Measurements from ENCODE around the gene LYVE1. TPM values are rescaled to one million over a fixed set of nuclear protein-coding genes. Genes with fewer than 3 reads are reported as not detected.

The LYVE1 gene
- total and polyA plus RNA-seq, 9 donors = 19.0 to 159 (median 34.5) TPM

DNA sequence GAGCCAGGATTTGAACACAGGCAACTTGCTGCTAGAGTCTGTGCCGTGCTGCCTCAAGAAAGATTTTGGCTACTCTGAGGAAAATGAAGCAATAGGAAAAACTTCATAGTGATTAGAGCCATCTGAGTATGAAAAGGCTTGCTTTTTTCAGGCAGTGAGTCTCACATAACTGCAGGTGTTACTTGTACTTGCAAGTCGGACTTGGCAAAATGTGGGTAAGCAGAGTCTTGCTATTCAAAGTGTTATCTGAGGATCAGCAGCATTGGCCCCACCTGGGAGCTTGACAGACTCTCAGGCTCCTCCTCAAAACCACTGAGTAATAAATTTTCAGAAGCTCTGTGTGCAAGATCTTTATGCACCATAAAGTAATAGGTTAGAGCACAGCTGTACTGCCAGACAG lies 45.5 kb downstream of the LYVE1 start:
- H3K4me1 ChIP-seq (ENCODE audit: insufficient read depth) = no peaks in the 10 kb centered on the region
- H3K36me3 ChIP-seq = no peaks in the 10 kb centered on the region
- intact Hi-C loops (cut with DNase I) = loop anchor here in 1 of 4 donors (10.0 kb wide), 1 partner anchor 1872 kb away; no protein-coding TSS in a partner anchor
- DNase-seq = no peak
- H3K9me3 ChIP-seq = no peaks in the 10 kb centered on the region
- no peak overlapping the region for H3K4me3 ChIP-seq
- no peak for TF ChIP-seq POLR2A (IDR thresholded peaks at IDR 0.05)
- TF ChIP-seq, protein P1, sequence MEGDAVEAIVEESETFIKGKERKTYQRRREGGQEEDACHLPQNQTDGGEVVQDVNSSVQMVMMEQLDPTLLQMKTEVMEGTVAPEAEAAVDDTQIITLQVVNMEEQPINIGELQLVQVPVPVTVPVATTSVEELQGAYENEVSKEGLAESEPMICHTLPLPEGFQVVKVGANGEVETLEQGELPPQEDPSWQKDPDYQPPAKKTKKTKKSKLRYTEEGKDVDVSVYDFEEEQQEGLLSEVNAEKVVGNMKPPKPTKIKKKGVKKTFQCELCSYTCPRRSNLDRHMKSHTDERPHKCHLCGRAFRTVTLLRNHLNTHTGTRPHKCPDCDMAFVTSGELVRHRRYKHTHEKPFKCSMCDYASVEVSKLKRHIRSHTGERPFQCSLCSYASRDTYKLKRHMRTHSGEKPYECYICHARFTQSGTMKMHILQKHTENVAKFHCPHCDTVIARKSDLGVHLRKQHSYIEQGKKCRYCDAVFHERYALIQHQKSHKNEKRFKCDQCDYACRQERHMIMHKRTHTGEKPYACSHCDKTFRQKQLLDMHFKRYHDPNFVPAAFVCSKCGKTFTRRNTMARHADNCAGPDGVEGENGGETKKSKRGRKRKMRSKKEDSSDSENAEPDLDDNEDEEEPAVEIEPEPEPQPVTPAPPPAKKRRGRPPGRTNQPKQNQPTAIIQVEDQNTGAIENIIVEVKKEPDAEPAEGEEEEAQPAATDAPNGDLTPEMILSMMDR (IDR thresholded peaks at IDR 0.05) = no peak
- TF ChIP-seq EP300 (IDR thresholded peaks at IDR 0.05) = no peak
- 22 to 47% (median 24%) methylated on average over 2 of the region's 2 CpGs for WGBS, 3 donors
- H3K27me3 ChIP-seq = no peaks in the 10 kb centered on the region
- no peak overlapping the region for H3K27ac ChIP-seq

DNA sequence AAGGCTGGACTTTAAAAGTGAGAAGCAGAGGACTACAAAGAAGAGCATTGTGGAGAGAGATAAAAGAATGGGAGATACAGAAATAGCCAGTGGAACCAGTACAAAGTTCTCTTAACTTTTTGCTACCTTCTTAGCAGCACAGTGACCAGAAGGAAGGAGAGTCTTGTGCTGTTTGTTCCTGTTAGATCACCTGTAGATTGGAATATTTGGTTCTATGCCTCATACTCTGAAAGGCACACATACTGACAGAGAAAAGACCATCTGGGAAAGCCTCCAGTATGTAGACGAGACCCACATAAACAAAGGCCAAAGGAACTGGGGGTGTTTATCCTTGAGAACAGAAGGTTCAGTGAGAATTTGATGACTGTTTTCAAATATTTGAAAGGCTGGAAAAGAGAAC lies 46.2 kb downstream of the LYVE1 start:
- Histone ChIP-seq H3K4me3 (no peak overlapping the region), H3K27me3 (no peaks in the 10 kb centered on the region), H3K9me3 (no peaks in the 10 kb centered on the region), H3K4me1 (ENCODE audit: insufficient read depth) (no peaks in the 10 kb centered on the region), H3K36me3 (no peaks in the 10 kb centered on the region), H3K27ac (no peak overlapping the region)
- DNase-seq = no peak
- intact Hi-C loops (cut with DNase I) = loop anchor here in 1 of 4 donors (10.0 kb wide), 1 partner anchor 1873 kb away; no protein-coding TSS in a partner anchor
- WGBS, 3 donors = 11 to 21% (median 20%) methylated on average over 1 of the region's 1 CpG
- TF ChIP-seq, protein P1 (IDR thresholded peaks at IDR 0.05) = no peak
- no peak for TF ChIP-seq POLR2A (IDR thresholded peaks at IDR 0.05)
- no peak for TF ChIP-seq EP300 (IDR thresholded peaks at IDR 0.05)

DNA sequence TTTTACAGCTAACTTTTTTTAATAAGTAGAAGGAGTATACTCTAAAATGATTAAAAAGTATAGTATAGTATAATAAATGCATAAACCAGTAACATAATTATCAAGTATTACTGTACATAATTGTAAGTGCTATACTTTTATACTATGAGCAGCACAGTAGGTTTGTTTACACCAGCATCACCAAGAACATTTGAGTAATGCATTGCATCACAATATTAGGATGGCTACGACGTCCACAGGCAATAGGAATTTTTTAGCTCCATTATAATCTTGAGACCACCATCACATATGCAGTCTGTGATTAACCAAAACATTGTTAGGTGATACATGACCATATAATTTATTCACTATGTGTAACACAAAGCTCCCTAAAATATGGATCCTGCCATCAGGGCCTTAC lies 47.9 kb downstream of the LYVE1 start:
- TF ChIP-seq EP300 (IDR thresholded peaks at IDR 0.05) = no peak
- TF ChIP-seq POLR2A (IDR thresholded peaks at IDR 0.05) = no peak
- TF ChIP-seq, protein P1 (IDR thresholded peaks at IDR 0.05) = no peak
- H3K36me3 ChIP-seq = no peaks in the 10 kb centered on the region
- H3K9me3 ChIP-seq = no peaks in the 10 kb centered on the region
- H3K4me1 ChIP-seq (ENCODE audit: insufficient read depth) = no peaks in the 10 kb centered on the region
- no peak for DNase-seq
- no peak overlapping the region for H3K27ac ChIP-seq
- 95 to 96% (median 95%) methylated on average over 2 of the region's 2 CpGs for WGBS, 3 donors
- H3K27me3 ChIP-seq = no peaks in the 10 kb centered on the region
- intact Hi-C loops (cut with DNase I) = loop anchor here in 1 of 4 donors (10.0 kb wide), 1 partner anchor 1874 kb away; no protein-coding TSS in a partner anchor
- no peak overlapping the region for H3K4me3 ChIP-seq

DNA sequence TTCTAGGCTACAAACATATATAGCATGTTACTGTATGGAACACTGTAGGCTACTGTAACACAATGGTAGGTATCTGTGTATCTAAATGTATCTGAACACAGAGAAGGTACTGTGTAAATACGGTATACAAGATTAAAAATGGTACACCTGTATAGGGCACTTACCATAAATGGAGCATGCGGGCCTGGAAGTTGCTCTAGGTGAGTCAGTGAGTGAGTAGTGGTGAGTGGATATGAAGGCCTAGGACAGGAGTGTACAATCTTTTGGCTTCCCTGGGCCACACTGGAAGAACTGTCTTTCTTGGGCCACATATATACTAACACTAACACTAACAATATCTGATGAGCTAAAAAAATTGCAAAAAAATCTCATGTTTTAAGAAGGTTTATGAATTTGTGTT lies 48.8 kb downstream of the LYVE1 start:
- H3K4me3 ChIP-seq = no peak overlapping the region
- H3K36me3 ChIP-seq = no peaks in the 10 kb centered on the region
- no peaks in the 10 kb centered on the region for H3K27me3 ChIP-seq
- no peak for DNase-seq
- H3K4me1 ChIP-seq (ENCODE audit: insufficient read depth) = peaks cover 2% of the 10 kb centered on the region
- no peak for TF ChIP-seq EP300 (IDR thresholded peaks at IDR 0.05)
- no peaks in the 10 kb centered on the region for H3K9me3 ChIP-seq
- WGBS, 3 donors = 94 to 97% (median 95%) methylated on average over 2 of the region's 2 CpGs
- H3K27ac ChIP-seq = no peak overlapping the region
- intact Hi-C loops (cut with DNase I) = loop anchor here in 1 of 4 donors (10.0 kb wide), 2 partner anchors 215 to 1875 kb away; no protein-coding TSS in a partner anchor

DNA sequence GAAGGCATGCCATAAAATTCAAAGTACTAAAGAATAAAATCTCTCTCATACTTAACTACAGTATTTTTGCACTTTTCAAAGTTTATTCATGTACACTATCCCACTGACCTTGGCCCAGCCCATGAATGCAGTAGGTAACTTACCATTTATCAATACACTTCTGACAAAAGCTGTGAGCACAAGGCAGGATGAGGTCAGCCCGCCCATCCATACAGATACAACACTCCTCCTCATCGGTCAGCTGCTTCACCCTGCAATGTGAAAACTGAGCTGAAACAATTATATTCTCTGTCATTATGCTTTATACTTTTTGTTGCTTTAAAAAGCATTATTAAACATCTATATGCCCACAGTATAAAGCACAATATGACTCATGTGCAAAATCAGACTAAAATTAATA lies 49.6 kb downstream of the LYVE1 start:
- Histone ChIP-seq H3K4me3 (no peak overlapping the region), H3K27me3 (no peaks in the 10 kb centered on the region), H3K27ac (no peak overlapping the region), H3K4me1 (ENCODE audit: insufficient read depth) (peaks cover 2% of the 10 kb centered on the region), H3K9me3 (no peaks in the 10 kb centered on the region), H3K36me3 (no peaks in the 10 kb centered on the region)
- TF ChIP-seq, protein P1 (IDR thresholded peaks at IDR 0.05) = no peak
- TF ChIP-seq EP300 (IDR thresholded peaks at IDR 0.05) = no peak
- no peak for TF ChIP-seq POLR2A (IDR thresholded peaks at IDR 0.05)
- no peak for DNase-seq
- 30 to 50% (median 39%) methylated on average over 2 of the region's 2 CpGs for WGBS, 3 donors
- intact Hi-C loops (cut with DNase I) = loop anchor here in 1 of 4 donors (10.0 kb wide), 1 partner anchor 216 kb away; no protein-coding TSS in a partner anchor
